ENCODE measurements around the gene PPM1E.
A peak's percentile ranks its signal among the peaks of the same experiment; 100 is the strongest.

The PPM1E gene

GRCh38 chr17:58755269-58755576 is 431 bp upstream of the PPM1E start:
- CTCF ChIA-PET = interaction anchor here (1.0 to 1.3 kb wide), 2 partner anchors 236 to 249 kb away, joined by 3 to 4 read pairs; no protein-coding TSS in a partner anchor

GRCh38 chr17:58756246-58757161 is 850 bp downstream of the PPM1E start:
- DNase-seq (ENCODE audit: extremely low spot score) = peak; percentile 45
- ChIA-PET POLR2A (interaction anchor here (0.5 kb wide), 1 partner anchor 100 kb away, joined by 5 read pairs; no protein-coding TSS in a partner anchor), CTCF (interaction anchor here (0.9 to 1.8 kb wide), 2 partner anchors 9 to 167 kb away, joined by 3 to 5 read pairs; no protein-coding TSS in a partner anchor)
- no peak for TF ChIP-seq CTCF (IDR thresholded peaks at IDR 0.05; ENCODE audit: control extremely low read depth, extremely low read depth, low read depth, missing control alignments)

More at GRCh38 chr17:58755269-58755576, 431 bp upstream of the PPM1E start:
- TF ChIP-seq CTCF (IDR thresholded peaks at IDR 0.05; ENCODE audit: control extremely low read depth, extremely low read depth, low read depth, missing control alignments) = no peak
- DNase-seq (ENCODE audit: extremely low spot score) = no peak
- POLR2A ChIA-PET = no interaction called here

- CTCF ChIA-PET = interaction anchor here (0.9 to 1.8 kb wide), 3 partner anchors 10 to 239 kb away, joined by 3 to 5 read pairs (median 3); no protein-coding TSS in a partner anchor
- POLR2A ChIA-PET = interaction anchor here (0.5 kb wide), 1 partner anchor 101 kb away, joined by 5 read pairs; no protein-coding TSS in a partner anchor
- TF ChIP-seq CTCF (IDR thresholded peaks at IDR 0.05; ENCODE audit: control extremely low read depth, extremely low read depth, low read depth, missing control alignments) = no peak
- no peak for DNase-seq (ENCODE audit: extremely low spot score)
Observed at GRCh38 chr17:58757162-58757613, 1.5 kb downstream of the PPM1E start.

- CTCF ChIA-PET = no interaction called here
- no peak for TF ChIP-seq CTCF (IDR thresholded peaks at IDR 0.05; ENCODE audit: control extremely low read depth, extremely low read depth, low read depth, missing control alignments)
- POLR2A ChIA-PET = no interaction called here
- no peak for DNase-seq (ENCODE audit: extremely low spot score)
Observed at GRCh38 chr17:58758890-58759289, 3.2 kb downstream of the PPM1E start.

- ChIA-PET CTCF (no interaction called here), POLR2A (no interaction called here)
- DNase-seq (ENCODE audit: extremely low spot score) = no peak
Observed at GRCh38 chr17:58759522-58759921, 3.9 kb downstream of the PPM1E start.

GRCh38 chr17:58760248-58760647 is 4.6 kb downstream of the PPM1E start:
- TF ChIP-seq CTCF (IDR thresholded peaks at IDR 0.05; ENCODE audit: control extremely low read depth, extremely low read depth, low read depth, missing control alignments) = no peak
- ChIA-PET POLR2A (no interaction called here), CTCF (interaction anchor here (0.6 kb wide), 1 partner anchor 10 kb away, joined by 3 read pairs; no protein-coding TSS in a partner anchor)
- DNase-seq (ENCODE audit: extremely low spot score) = no peak

More at GRCh38 chr17:58759522-58759921, 3.9 kb downstream of the PPM1E start:
- no peak for TF ChIP-seq CTCF (IDR thresholded peaks at IDR 0.05; ENCODE audit: control extremely low read depth, extremely low read depth, low read depth, missing control alignments)

Data from GM10248 (cell line).